CD4-positive, alpha-beta T cell treated with Interleukin-6 at 100 ng/mL for 8 hours (primary cell): ENCODE results near the gene UGGT2.
"Not testable (repeated sequence)": the region's sequence is repeated elsewhere in the genome, so short reads cannot be mapped to it uniquely, and the experiment has no call there.

ENCODE experiments used
- DNase-seq: peaks from one replicate; pipeline ENCODE4 v3.0.0-alpha.2; 2020; ENCODE audit warnings: mixed read lengths, low spot score

Gene UGGT2

GRCh38 chr13:95793018-95793555 is 260.1 kb downstream of the UGGT2 start:
- DNase-seq, result no peak

- no peak for DNase-seq
Observed at GRCh38 chr13:95791084-95791722, 262.0 kb downstream of the UGGT2 start.

GRCh38 chr13:95789315-95789714 is 263.9 kb downstream of the UGGT2 start:
- DNase-seq, result not testable (repeated sequence)

- no peak for DNase-seq
Observed at GRCh38 chr13:95788100-95788463, 265.1 kb downstream of the UGGT2 start.

- DNase-seq, result no peak
Observed at GRCh38 chr13:95787356-95788099, 265.7 kb downstream of the UGGT2 start.

- DNase-seq, result no peak
Observed at GRCh38 chr13:95784900-95785290, 268.3 kb downstream of the UGGT2 start.

- no peak for DNase-seq
Observed at GRCh38 chr13:95784161-95784899, 268.9 kb downstream of the UGGT2 start.

- DNase-seq, result no peak
Observed at GRCh38 chr13:95783747-95784146, 269.5 kb downstream of the UGGT2 start.

GRCh38 chr13:95781940-95782339 is 271.3 kb downstream of the UGGT2 start:
- DNase-seq, result not testable (repeated sequence)

GRCh38 chr13:95781016-95781415 is 272.2 kb downstream of the UGGT2 start:
- DNase-seq, result no peak

GRCh38 chr13:95779522-95779921 is 273.7 kb downstream of the UGGT2 start:
- no peak for DNase-seq

- no peak for DNase-seq
Observed at GRCh38 chr13:95771905-95772304, 281.3 kb downstream of the UGGT2 start.

- no peak for DNase-seq
Observed at GRCh38 chr13:95763601-95764000, 289.6 kb downstream of the UGGT2 start.

- not testable (repeated sequence) for DNase-seq
Observed at GRCh38 chr13:95762626-95763025, 290.6 kb downstream of the UGGT2 start.

GRCh38 chr13:95756072-95756471 is 297.1 kb downstream of the UGGT2 start:
- no peak for DNase-seq

- no peak for DNase-seq
Observed at GRCh38 chr13:95754069-95754468, 299.1 kb downstream of the UGGT2 start.

- no peak for DNase-seq
Observed at GRCh38 chr13:95752677-95753076, 300.5 kb downstream of the UGGT2 start.
